Endothelial cell of umbilical vein (primary cell): ENCODE measurements around the gene HDAC10.

Experiments used
- CTCF ChIP-seq, 2 donors: IDR thresholded peaks; 1 replicate in 1 of 2; 2 replicates in 1 of 2; pipeline ENCODE4 v1.5.1; 2011; ENCODE audit warnings: low read length in 2 of 2, mild to moderate bottlenecking in 2 of 2, moderate library complexity in 2 of 2, control low read depth in 1 of 2, inconsistent platforms in 1 of 2, low read depth in 1 of 2; ENCODE audit not compliant: insufficient read depth in 1 of 2; ENCODE audit errors: extremely low read depth in 1 of 2
- EZH2 ChIP-seq: IDR thresholded peaks from 2 replicates; pipeline ENCODE4 v1.6.1; 2012; ENCODE audit warnings: borderline replicate concordance, low read depth, mild to moderate bottlenecking, moderate library complexity, low read length, inconsistent platforms; ENCODE audit not compliant: severe bottlenecking
- GATA2 ChIP-seq: IDR thresholded peaks from 2 replicates; pipeline ENCODE4 v1.7.0; 2011; ENCODE audit warnings: low read depth, mild to moderate bottlenecking, moderate library complexity, mixed read lengths, low read length; ENCODE audit not compliant: insufficient read length, insufficient read depth
- POLR2A ChIP-seq: IDR thresholded peaks from 2 replicates; pipeline ENCODE4 v1.6.1; 2012; ENCODE audit warnings: low read depth, mild to moderate bottlenecking, control low read depth, low read length
- POLR2AphosphoS5 ChIP-seq: IDR thresholded peaks from 2 replicates; pipeline ENCODE4 v1.6.1; 2012; ENCODE audit warnings: low read depth, mild to moderate bottlenecking, control low read depth, low read length, moderate library complexity; ENCODE audit not compliant: insufficient read depth

- TF ChIP-seq POLR2A (no peak), CTCF (IDR thresholded peaks at IDR 0.05; ENCODE audit: extremely low read depth in 1 of 2, insufficient read depth in 1 of 2, low read depth in 1 of 2, low read length in 2 of 2) (no peak), GATA2 (no peak), POLR2AphosphoS5 (no peak), EZH2 (no peak)
Observed at GRCh38 chr22:50213263-50213662, 37.8 kb downstream of the HDAC10 start.
